ENCODE measurements around the gene PALLD.
"Not testable (repeated sequence)": the region's sequence is repeated elsewhere in the genome, so short reads cannot be mapped to it uniquely, and the experiment has no call there.

The PALLD gene

DNA sequence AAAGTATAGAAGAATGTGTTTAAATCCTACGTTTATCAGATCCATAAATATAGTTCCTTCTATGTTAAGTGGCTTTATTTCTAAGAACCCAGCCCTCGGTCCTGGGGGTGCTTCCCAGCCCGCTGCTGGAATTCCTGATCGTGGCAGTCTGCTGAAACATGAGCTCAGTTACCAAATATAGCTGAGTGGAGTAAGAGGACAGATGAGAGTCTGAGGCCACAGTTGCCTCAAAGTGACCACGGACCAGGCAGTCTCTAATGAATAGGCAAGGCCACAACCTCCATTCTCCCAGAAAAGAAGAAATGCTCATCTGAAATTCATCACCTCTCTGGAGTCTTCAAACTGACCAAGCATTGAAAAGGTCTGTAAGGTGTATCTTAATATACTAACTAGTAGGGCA, at the start of gene PALLD:
TSS of gene PALLD (plus strand) at position 219 of the 400 bp plus-strand sequence.
- DNase-seq (ENCODE audit: low spot score), result no peak

DNA sequence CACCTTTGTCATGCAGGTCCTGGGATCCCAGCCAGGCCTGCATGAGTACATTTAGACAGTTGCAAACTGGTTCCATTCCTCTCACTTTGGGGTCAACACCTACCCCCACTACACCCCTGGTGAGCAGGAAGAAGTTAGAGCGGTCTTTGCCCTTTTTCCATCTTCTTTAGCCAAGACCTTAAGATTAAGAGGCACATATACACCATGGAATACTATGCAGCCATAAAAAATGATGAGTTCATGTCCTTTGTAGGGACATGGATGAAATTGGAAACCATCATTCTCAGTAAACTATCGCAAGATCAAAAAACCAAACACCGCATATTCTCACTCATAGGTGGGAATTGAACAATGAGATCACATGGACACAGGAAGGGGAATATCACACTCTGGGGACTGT, 47.8 kb upstream of the PALLD start:
- not testable (repeated sequence) for DNase-seq (ENCODE audit: low spot score)

DNA sequence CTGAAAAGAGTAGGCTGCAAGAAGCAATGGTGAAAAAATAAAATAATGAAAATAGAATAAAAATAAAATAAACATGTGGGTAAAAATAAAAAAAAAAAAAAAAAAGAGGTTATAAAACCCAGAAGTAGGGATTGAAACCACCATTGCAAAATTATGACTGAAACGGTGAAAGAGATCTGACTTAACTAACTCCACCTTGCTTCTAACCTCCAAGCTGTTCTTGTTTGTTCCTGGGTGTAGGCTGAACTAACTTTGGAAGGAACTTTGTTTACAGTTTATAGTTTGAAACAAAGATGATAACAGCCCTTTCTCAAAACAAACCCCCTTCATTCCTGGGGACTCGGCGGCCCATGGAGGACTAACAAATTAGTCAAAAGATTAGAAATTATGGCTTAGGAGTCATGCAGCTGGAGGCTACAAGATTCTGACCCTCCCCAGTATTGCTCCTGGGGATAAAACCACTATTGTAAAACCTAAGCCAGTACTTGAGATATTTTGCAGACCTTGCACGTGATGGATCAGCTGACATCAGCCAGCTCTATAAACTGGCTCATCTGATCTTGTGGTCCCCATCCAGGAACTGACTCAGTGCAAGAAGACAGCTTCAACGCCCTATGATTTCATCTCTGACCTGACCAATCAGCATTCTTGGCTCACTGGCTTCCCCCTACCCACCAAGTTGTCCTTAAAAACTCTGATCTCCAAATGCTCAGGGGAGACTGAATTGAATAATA, 47.0 kb upstream of the PALLD start:
- DNase-seq (ENCODE audit: low spot score), result no peak

DNA sequence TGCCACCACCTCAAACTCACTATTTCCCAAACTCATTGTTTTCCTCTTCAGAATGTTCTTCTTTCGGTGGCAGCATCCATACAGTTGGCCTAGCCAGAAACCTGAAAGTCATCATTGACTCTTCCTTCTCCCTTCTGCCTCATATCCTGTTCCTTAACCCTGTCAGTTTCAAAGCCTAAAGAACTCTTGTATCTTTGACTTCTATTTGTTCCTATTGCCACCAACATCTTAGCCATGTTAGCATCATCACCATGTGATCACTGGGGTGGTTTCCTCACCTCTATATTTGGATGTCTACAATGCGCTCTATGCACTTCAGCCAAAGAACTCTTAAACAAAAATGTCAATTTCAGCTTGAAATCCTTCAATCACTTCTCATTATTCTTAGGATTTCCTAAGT, 45.5 kb upstream of the PALLD start:
- no peak for DNase-seq (ENCODE audit: low spot score)

DNA sequence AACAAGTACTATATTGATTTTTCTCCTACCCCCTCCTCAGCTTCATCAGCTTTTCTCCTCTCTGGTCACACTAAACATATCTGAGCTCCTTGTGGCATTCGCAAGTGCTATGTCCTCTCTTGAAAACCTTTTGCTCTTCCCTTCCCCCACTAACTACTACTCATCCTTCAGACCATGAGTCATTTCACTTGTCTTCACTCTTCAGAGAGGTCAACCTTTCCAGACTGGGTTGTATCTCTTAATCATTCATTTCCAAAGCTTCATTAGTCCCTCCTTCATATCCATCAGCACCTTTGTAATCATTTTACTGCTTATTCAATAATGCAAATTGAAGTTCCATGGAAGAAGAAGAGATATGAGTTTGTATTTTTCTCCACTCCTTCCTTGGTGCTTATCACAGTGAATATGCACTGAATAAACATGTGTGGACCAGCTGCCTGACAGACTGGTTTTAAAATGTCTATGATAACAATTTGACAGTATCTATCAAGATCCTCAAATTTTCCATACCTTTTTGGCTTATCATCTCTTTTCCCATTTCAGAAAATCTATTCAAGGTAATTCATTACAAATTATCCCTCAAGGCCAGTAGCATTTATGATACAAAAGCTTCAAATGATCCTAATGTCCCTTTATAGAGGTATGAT, 45.0 kb upstream of the PALLD start:
- no peak for DNase-seq (ENCODE audit: low spot score)

DNA sequence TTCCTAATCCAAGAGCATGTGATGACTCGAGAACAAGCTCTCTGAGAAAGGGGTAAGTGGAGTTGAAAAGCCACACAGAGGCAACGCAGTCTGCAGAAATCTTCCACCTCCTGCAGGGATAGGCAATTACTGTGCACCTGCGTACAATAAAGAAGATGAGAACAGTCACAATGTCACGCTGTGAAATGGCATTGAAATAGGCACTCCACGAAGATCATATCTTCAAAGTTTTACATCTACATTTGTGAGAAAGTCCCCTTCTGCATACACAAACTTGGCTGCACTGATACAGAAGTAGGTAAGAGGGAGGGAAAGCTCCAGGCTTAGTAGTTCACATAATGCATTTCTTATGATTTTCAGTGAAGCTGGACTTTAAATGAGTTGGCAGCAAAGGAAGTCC, 43.7 kb upstream of the PALLD start:
- no peak for DNase-seq (ENCODE audit: low spot score)

DNA sequence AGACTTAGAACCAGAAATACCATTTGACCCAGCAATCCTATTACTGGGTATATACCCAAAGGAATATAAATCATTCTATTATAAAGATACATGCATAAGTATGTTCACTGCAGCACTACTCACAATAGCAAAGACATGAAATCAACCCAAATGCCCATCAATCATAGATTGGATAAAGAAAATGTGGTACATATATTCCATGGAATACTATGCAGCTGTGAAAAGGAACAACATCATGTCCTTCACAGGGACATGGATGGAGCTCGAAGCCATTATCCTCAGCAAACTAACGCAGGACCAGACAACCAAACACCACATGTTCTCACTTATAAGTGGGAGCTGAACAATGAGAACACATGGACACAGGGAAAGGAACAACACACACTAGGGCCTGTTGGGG, 38.6 kb upstream of the PALLD start:
- DNase-seq (ENCODE audit: low spot score), result not testable (repeated sequence)

DNA sequence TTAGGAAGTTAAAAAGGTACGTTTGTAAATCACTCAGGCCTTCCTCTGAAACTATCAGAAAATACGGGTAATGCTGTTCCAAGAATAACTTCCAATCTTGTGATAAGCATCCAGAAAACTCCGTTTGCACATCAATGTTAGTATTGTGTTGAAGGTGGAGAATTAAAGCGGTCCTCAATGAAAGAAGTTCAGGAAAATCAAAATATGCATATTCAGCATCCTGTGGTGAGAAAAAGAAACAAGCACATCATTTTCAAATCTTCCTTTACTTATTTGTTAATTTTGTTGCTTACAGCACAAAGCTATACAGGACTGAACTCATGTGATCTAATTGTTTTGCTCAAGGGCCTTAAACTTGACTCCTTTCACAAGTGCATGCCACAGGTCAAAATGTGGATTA, 35.0 kb upstream of the PALLD start:
- DNase-seq (ENCODE audit: low spot score), result no peak

DNA sequence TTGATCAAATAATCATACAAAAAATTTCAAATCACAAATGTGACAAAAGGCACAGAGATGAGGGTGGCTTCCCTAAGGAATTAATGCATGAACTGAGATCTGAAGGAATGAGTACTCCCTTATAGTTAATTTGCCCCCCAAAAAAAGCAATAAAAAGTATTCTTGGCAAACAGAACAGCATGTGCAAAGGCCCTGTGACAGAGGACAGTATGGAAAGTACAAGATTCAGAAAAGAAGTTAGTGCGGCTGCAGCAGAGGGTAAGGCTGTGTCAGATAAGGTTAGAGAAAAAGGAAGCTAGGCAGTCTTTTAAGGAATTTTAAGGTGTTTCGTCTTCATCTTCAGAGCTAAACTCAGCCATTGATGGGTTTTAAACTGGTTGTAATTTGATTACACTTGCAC, 23.9 kb upstream of the PALLD start:
- DNase-seq (ENCODE audit: low spot score), result no peak

DNA sequence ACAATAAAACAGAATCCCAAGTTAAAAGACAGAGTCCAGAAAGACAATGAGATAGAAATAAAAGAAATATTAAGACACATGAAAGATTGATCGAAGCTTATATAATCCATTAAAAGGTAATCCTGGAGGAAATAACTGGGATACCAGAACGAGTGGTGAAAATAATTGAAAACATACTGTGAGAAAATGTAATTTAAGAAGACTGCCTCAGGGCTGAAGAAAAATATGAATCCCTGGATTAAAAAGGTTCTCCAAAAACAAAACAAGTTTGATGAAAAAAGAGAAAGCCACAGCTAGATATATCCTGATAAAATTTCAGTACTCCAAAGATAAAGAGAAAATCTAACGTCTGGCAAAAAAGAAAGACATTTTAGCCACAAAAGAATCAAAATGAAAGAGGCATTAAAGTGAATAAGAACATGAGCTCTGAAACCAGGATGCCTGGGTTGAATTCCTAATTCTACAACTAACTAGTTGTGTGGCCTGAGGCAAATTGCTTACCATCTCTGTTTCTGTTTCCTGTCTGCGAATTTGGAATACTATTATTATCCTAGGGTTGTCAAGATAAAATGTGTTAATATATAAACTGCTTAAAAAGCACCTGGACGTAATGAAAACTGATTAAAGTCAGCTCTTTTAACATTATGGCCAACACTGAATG, 22.1 kb upstream of the PALLD start:
- DNase-seq (ENCODE audit: low spot score), result no peak

DNA sequence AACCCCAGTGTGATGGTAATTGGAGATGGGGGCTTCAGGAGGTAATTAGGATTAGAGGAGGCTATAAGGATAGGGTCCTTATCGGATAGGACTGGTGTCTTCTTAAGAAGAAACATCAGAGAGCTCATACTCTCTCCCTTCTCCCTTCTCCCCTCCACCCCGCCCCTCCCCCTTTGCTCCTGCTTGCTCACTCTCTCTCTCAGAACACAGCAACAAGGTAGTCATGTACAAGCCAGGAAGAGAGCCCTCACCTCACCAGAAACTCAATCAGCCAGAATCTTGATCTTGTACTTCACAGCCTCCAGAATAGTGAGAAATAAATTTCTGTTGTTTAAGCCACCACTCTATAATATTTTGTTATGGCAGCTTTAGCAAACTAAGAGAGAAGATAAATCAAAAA, 21.1 kb upstream of the PALLD start:
- DNase-seq (ENCODE audit: low spot score), result peak; percentile 14

DNA sequence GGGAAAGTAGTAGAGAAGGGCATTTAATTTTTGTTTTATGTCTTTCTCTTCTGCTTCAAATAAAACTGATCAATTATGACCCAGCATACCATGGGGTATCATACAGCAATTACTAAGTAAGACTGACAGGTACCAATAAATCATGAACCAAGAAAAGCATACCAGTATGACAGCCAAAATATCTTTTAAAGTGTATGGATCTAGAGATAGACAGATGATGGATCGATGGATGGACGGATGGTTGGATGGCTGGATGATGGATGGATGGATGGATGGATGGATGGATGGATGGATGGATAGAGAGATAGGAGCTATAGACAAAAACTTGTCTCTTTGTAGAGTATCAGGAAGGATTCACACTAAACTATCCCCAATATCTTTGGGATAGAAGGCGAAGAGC, 18.0 kb upstream of the PALLD start:
- no peak for DNase-seq (ENCODE audit: low spot score)

DNA sequence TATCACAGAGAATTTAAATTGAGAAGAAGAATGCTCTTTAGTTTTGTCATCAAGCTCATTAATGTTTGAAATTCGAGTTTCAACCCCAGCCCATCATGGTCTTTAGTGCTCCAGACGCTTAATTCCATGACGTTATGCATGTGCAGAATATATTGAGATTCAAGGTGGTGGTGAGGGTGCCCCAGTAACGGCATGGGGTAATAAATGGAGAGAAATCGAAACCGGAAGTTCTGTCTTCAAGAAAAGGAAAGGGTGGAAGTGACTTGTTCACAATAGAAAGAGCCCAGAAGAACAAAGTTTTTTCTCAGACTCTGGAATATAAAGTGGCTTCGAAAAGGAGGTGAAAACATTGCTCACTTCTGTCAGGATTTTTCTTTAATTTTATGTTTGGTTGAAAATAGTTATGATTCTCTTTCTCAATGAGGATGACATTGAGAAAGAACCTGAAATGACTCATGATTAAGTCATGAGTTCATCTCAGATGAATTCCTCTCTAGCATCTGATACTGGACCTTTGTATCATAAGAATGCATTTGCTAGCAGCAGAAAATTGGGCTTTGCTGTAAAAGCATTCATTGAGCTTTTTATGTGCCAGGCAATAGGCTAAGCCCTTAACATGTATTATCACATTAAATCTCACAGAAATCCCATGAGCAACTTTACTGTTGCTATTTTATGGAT, 15.8 kb upstream of the PALLD start:
- peak; percentile 62 for DNase-seq (ENCODE audit: low spot score)

DNA sequence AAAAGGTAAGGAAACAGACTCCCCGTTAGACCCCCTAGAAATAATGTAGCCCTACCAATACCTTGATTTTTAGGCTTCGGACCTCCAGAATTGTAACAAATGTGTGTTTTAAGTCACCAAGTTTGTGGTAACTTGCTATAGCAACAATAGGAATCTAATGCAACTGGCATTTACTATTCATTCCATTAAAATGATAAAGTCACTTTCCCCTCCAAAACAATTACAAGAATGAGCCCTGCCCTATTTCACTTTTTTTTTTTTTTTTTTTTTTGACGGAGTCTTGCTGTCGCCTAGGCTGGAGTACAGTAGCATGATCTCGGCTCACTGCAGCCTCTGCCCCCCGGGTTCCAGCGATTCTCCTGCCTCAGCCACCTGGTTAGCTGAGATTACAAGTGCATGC, 13.0 kb upstream of the PALLD start:
- DNase-seq (ENCODE audit: low spot score), result no peak

DNA sequence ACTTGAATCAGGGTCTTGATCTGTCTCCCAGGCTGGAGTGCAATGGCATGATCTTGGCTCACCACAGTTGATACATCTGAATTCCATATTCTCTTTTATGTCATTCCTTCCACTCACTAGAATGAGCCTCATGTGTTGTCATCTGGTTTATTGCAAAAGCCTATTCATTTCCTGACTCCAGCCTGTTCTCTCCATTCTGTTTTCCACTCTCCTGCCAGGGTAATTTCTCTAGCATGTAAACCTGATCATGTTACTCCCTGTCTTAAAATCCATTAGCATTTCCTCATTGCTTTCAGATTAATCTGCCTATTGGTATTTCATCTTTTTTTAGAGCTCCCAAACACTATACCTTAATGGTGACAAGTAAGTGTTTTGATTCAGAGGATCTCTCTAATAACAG, 12.2 kb upstream of the PALLD start:
- no peak for DNase-seq (ENCODE audit: low spot score)

DNA sequence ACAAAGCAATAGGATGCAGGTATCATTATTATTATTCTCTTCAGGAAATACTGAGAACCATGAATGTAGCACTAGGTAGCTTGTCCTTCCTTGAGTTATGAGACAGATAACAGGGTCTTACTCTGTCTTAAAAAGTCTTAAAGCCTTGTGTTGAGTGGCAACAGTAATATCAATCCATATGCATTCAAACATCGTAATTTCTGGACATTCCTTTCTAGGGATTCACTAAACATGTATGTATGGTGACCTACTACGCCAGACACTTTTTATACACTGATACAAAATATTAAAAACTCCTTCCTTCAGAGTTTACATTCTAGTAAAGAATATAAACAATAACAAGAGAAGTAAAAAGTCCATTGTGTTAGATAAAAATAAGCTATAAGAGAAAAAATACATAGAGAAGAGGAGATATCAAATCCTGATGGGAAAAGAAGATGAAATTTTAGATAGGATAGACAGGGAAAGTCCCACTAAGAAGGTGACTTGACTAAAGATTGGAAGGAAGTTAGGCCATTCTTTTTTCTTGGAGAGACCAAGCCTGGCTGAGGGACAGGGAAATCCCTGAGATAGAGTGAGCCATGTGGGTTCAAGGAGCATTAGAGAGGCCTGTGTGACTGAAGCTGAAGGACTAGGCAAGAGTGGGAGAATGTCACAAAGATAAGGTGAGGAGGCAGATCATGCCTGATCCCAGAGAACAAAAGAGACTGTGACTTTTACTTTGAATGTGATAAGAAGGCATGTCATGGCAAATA, 11.5 kb upstream of the PALLD start:
- DNase-seq (ENCODE audit: low spot score), result no peak

DNA sequence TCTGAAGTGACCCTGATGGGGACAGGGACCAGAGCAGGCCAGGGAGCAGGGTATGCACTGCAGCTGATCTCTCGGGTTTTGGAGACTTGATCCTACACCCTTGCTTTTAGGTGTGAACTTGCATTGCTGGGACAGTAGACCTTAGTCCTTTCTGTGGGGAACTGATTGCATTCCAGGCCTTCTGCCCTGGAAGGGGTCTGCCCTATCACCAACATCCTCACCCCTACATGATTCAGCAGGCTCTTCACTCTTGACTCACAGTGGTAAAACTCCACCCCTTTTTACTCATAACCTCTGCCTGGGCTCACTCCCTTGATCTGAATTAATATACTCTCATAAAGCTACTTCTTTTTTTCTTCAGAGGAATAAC, 10.0 kb upstream of the PALLD start:
- DNase-seq (ENCODE audit: low spot score), result no peak

DNA sequence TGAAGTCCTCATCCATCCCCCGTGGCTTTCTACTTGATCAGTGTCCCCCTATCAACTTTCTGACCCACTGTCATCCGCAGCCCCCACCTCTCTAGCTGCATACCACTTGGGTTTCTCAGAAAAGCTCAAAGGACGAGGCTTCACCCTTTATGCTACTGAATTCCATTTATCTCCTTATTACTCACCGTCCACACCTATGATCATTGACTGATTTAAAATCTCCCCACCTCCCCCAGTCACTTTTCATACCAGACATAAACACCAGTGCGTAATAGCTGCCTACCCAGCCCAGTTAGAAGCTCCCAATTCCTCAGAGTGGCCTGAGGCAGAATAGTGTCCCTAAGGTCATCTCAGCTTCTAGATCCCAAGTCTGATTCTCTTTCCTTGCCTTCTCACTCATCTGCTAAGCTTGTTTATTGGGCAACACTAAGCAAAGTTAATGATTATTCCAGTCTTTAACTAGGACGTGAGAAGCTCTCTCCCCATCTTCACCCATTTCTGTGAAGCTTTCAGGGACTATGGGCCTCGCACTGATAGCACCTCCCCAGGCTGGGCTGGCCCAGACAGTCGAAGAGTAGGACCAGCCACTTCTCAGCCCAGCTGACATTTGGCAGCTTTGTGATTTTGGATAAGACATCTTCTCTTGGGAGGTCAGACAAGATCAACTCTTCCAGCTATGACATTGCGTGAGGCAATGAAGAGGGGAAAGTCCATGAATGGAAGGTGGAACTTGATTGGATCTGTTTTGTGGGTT, 9.4 kb upstream of the PALLD start:
- no peak for DNase-seq (ENCODE audit: low spot score)

DNA sequence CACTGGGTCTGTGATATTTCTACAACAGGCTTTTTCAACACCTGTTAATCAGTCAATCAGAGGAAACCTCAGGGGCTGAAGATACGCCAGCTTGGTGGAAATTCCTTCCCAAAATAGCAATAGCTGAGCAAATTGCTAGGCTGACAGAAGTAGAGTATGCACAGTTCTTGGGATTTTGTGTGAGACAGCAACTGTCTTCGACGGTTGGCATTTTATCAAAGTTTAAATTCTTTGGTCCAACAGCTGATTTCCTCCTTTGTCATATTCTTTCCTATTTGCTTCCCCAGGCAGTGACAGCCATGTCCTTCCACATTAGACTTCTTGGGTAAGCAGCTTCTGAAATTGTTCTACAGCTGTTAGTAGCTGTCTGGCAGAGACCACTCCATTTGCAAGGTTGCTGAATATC, 8.0 kb upstream of the PALLD start:
- DNase-seq (ENCODE audit: low spot score), result no peak

DNA sequence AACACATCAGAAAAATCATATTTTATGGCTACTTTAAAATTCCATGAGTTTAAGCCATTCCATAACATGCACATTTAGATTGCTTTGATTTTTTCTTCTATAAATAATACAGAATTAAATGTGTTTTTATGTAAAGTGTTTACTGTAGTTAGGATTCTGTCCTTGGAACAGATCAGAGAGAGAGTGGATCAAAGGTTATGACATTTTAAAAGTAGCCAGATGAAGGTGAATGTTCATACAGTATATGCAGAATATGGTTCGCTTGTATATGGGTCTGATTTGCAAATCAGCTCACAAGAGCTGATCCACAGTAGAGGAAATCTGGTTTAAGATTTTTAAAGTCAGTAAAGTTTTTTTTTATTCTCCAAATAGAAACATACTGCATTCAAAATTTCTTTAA, 7.2 kb upstream of the PALLD start:
- no peak for DNase-seq (ENCODE audit: low spot score)

DNA sequence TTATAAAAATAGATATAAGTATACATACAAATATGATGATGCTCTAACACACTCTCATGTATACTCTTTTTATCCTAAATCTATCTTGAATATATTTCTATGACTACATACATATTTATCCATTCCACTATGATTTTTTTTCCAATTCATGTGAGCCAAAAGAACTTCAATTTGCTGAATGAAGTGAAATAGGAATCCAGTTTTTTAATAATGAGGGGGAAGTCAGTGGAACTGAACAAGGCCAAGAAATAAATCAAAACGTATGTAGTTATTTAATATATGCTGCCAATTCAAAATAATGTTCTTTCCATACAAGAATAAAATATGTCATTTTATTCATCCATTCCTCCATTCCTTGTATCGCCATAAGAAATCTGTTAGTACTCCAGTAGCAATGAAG, 6.1 kb upstream of the PALLD start:
- no peak for DNase-seq (ENCODE audit: low spot score)

DNA sequence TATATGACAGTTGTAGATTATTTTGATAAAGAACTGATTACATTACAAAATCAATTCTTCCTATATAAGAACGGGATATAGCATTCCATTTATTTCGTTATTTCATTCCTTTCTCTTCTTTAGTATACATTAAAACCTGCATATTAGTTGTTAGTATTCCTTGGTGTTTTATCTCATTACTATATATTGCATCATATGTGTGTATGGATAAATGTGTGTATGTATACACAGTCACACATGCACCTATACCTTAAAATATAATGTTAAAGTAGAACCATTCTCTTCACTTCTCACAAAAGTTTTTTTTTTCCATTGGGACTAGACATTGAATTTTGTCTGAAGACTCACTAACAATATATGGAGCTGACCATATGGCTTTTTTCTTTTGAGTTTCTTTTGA, 5.3 kb upstream of the PALLD start:
- DNase-seq (ENCODE audit: low spot score), result no peak
